ENCODE measurements around the gene IL1F10. TPM values are rescaled to one million over a fixed set of nuclear protein-coding genes. Genes with fewer than 3 reads are reported as not detected.

Gene IL1F10
- total RNA-seq, 1 experiment from 2014 or later: not detected

DNA sequence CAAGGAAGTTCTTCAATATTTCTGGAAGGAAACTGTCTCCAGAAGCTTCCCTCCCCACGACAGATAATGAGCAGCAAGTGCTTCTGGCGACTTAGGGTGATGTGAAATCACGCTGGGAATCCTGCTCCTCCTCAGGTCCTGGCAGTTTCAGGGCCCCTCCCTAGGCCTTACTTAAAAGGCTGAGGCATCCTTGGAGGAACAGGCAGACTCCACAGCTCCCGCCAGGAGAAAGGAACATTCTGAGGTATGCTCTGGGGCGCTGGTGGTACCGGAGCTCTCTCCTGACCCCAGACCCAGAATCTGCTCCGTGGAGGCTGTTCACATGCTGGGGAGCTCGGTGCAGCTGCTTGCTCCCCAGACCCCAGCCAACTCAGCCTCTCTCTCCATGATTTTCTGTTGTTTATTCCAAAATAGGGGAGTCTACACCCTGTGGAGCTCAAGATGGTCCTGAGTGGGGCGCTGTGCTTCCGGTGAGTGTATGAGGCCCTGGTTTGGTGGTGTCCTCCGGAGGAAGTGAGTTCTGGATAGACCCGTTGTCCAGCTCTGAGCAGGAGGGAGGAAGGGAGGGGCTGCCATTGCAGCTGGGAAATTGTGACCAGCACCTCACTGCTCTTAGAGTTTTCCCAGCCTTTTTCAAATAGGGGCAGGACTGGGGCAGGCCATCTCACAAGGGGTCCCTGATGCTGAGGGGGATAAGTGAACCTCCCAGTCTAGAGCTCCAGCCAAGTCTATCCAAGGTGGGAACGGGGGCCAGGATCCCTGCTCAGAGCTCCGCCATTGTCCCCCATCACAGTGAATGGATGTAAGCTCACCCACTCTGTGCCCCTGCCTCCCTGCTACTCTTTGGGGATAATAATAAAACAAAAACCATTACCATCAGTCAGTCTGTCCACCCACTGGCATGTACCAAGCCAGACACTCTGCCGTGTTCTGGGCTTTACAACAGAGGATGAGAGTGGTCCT lies 8.5 kb upstream of the IL1F10 start, which contains the start of gene IL36RN:
TSS of gene IL36RN (plus strand) at position 201 of the 963 bp plus-strand sequence. CDS start at position 442, 241 bp downstream.
- DNase-seq (ENCODE audit: low spot score): no peak

DNA sequence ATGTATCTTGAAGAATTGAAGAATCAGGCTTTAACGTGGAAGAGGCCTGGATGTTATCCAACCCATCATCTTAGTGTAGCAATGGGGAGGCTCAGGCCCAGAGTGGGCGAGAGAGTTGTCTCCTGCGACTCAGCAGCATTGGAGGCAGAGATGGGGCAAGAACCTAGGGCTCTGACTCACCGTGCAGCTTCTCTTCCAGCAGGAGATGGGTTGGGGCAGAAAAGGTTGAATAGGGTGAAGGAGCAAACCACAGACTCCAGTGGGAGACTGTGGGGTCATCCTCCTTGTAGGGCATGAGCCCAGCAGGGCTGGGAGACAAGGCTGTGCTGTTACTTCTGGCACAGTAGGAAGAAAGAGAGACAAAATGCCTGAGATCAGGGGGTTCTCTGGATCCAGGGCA lies 7.4 kb upstream of the IL1F10 start:
- no peak for DNase-seq (ENCODE audit: low spot score)

DNA sequence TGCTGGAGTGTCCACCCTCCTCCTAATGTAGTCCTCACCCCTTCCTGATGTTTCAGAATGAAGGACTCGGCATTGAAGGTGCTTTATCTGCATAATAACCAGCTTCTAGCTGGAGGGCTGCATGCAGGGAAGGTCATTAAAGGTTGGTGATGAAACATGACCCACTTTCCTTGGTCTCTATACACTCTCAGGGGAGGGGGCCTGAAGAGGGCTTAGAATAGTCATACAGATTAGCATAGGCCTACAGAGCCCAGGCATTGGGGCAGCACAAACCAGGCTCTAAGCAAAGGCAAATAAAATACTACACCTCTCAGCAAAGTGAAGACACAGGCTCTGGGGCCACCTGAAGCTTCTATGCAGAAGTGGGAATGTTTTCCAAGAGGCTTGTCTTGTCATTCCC lies 7.0 kb upstream of the IL1F10 start:
- no peak for DNase-seq (ENCODE audit: low spot score)

DNA sequence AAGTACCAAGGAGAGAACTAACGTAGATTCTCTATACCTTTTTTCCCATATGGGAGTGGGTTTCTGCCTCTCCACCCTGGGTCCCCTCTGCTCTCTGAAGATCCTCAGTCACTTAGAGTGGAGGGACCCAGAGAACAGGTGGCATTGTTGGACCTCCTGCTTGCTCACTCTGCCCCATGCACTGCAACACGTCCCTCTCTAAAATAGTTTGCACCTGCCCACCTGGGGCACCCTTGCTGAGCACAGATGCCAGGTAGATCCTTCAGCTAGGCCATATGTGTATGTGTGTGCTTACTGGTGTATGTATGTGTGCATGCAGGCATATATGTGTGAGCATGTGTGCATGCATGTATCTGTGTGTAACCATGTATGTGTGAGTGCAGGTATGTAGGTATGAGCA lies 6.5 kb upstream of the IL1F10 start:
- no peak for DNase-seq (ENCODE audit: low spot score)

DNA sequence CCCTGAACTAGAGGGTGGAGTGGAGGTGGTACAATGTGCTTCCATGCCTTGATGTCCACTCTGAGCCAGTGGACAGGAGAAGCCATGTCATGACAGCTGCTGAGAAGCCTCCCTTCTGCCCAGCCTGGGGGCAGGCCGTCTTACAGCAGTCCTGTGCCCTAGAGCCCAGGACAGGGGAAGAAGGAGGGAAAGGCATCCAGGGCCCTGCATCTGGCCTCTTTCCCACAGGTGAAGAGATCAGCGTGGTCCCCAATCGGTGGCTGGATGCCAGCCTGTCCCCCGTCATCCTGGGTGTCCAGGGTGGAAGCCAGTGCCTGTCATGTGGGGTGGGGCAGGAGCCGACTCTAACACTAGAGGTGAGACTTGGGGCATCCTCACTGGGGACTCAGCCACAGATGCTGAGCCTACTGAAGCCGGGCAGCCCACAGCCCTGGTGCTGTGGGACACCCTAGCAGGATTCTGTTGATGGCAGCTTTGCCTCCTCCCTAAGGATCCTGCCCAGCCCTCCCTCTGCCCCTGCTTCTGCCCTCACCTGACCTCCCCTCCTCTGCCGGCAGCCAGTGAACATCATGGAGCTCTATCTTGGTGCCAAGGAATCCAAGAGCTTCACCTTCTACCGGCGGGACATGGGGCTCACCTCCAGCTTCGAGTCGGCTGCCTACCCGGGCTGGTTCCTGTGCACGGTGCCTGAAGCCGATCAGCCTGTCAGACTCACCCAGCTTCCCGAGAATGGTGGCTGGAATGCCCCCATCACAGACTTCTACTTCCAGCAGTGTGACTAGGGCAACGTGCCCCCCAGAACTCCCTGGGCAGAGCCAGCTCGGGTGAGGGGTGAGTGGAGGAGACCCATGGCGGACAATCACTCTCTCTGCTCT lies 5.6 kb upstream of the IL1F10 start:
- DNase-seq (ENCODE audit: low spot score): no peak

DNA sequence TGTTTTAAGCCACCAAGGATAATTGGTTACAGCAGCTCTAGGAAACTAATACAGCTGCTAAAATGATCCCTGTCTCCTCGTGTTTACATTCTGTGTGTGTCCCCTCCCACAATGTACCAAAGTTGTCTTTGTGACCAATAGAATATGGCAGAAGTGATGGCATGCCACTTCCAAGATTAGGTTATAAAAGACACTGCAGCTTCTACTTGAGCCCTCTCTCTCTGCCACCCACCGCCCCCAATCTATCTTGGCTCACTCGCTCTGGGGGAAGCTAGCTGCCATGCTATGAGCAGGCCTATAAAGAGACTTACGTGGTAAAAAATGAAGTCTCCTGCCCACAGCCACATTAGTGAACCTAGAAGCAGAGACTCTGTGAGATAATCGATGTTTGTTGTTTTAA lies 3.5 kb upstream of the IL1F10 start:
- no peak for DNase-seq (ENCODE audit: low spot score)

DNA sequence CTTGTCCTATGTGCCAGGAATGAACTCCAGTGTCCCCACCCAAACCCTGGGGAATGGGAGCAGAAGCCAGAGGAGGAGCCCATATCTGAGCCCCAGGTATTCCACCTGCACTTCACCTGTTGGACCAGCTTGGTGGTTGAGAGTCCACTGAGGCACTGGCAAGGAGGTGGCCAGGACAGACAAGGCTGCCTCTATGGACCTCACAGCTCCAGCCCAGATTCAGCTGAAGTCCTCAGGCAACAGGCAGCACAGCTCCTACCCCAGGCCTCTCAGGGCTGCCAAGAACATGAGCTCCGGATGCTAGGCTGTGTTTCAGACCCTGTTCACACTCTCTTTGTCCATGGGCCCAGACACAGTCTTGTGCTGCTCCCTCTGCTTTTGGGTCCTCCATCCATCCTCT lies 2.9 kb upstream of the IL1F10 start:
- DNase-seq (ENCODE audit: low spot score): no peak

DNA sequence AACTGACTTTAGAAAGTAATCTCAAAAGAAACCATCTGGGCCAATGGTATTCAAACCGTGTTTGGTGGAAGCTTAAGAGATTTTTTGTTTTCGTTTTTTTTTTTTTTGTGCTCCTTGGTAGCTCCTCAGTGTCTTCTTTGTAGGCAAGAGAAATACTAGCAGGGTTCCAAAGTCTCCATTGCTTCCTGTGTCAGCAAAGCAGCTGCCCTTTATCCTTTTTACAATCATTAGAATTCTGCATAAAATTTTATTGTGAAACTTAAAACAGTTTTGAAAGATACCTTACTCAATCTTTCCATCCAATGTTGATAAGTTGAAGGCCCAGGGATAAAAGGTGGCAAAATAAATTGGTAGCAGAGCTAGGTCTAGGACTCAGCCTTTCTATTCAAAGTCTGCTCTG lies 479 bp downstream of the IL1F10 start:
- no peak for DNase-seq (ENCODE audit: low spot score)

DNA sequence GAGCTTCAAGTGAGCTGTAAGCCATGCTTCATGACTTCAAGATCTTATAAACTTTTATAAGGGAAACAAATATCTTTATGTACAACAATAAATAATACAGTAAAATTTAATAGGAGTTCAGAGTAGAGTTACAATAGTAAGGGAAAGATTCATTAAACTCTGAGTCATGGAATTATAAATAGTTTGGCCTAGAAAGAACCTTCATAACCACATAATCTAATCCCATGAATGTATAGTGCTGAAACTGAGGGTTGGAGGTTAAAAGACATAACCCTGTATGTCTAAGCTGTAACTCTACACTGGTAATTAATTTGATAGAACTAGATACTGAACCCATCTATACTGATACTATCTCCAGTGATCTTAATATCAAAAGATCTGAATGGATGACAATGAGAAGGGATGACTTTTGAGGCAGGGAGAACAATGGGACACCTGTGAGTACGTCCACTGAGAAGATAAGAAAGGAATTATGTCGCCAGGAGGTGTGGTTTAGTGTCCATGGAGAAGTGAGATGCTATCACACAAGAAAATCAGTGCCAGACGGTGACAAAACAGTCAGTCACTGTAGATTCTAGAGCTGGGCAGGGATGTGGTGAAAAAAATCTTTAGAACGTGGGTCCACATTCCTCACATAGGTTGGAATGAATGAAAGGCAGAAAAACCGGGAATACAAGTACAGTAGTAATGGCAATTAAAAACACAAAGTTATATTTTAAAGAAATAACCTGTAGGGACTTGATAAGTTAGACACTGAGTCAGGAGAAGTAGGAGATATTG lies 1.1 kb downstream of the IL1F10 start:
- DNase-seq (ENCODE audit: low spot score): no peak

DNA sequence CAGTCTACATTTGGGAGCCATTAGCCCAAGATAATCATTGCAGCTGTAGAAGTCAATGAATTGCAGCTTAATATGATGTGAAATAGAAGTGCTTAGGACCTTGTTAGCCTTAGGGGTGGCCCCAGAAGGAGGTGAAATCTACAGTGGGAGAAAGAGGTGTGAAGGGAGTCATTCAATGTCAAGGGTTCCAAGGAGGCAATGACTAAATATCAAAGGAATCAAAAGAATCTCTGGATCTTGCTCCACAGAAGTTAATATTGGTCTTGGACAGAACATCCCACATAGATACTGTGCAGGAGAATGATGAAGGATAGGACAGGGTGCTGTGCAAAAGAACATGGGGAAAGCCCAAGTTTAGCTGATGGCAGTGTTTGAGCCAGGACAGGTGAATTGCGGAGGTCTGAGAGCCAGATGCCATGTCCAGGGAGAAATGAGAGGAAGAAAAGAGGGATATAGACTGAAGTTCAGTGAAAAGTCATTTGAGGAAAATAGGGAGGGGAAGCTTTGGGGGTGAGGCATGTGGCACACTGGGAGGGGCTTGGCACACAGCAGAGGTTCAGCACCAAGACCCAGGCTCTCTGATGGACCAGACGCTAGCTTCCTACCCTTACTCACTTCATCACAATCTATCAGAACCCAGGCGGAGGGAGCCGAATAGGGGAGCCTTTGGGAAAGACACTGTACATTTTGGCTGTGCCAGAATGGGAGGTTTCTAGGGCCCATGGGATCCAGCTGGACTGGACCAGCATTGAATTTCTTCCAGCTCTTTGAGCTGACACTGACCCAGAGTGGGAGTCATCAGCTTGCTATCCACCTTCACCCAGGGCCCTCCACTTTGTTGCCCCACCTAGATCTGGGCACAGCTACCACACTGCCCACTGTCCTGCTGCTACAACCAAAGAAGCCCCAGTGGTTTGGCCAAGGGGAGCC lies 2.2 kb downstream of the IL1F10 start:
- no peak for DNase-seq (ENCODE audit: low spot score)

DNA sequence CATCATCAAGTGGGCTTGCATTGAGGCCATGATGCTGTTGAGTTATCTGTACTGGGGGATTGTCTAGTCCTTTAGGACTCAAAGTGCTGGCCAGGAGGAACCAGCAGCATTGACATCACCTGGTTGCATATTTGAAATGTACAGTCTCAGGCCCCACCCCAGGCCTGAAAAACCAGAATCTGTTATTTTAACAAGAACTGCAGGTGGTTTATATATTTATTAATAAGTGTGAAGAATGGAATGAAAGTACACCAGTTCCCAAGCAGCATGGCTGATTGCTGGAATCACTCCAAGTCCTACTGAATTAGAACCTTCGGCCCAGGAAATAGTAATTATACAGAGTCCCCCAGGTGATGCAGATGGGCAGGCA lies 2.8 kb downstream of the IL1F10 start:
- DNase-seq (ENCODE audit: low spot score): no peak

DNA sequence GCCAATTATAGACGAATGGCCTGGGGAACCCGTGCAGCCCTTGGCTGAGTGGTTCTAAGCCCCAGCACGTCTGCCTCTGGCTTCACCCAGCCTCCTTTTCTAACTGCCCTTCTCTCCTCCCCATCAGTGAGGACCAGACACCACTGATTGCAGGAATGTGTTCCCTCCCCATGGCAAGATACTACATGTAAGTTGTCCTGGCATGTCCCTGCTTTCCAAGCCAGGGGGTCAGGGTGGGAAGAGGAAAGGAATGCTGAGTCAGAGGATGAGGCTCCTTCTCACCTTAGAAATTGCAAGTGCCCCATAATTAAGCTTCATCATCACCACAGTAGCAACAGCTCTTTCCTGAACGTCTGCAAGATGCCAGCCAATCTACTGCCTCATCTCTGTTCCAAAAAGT lies 4.8 kb downstream of the IL1F10 start:
- no peak for DNase-seq (ENCODE audit: low spot score)

DNA sequence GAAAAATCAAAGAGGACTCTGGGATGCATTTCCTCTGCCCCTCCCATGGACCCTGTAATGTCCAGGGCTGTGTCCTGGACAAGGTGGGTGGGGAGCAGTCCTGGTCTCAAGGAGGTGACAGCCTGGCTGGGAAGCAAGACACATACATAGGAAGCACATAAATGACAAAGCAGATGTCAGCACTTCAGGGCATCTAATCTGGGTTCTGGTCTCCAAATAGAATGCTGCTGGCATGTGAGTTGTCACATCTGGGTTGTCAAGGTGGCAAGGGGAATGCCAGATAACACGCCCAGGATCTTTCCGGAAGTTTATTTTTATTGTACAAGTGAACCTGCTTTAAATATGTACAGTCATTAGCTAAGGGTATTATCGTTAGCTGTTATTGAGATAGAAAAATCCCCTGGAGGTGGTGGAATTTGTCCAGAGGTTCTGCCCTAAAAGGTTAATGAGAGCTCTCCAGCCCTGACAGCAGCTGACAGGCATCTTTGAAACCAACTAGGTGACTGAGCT lies 5.6 kb downstream of the IL1F10 start:
- DNase-seq (ENCODE audit: low spot score): no peak

DNA sequence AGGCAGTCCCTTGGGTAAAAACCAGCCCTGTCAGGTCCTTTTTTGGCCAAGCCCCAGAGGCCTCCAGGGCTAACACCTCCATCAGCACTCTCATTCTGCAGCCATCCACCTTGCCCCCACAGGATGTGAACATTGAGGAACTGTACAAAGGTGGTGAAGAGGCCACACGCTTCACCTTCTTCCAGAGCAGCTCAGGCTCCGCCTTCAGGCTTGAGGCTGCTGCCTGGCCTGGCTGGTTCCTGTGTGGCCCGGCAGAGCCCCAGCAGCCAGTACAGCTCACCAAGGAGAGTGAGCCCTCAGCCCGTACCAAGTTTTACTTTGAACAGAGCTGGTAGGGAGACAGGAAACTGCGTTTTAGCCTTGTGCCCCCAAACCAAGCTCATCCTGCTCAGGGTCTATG lies 7.3 kb downstream of the IL1F10 start:
- no peak for DNase-seq (ENCODE audit: low spot score)

DNA sequence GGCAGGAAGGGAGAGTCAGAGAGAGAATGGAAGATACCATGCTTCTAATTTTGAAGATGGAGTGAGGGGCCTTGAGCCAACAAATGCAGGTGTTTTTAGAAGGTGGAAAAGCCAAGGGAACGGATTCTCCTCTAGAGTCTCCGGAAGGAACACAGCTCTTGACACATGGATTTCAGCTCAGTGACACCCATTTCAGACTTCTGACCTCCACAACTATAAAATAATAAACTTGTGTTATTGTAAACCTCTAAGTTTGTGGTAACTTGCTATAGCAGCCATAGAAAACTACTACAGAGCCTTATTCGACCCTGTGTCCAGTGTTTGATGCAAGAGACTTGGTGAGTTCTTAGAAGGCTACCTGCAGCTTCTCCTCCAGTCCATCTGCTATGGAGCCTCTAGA lies 7.8 kb downstream of the IL1F10 start:
- DNase-seq (ENCODE audit: low spot score): no peak

DNA sequence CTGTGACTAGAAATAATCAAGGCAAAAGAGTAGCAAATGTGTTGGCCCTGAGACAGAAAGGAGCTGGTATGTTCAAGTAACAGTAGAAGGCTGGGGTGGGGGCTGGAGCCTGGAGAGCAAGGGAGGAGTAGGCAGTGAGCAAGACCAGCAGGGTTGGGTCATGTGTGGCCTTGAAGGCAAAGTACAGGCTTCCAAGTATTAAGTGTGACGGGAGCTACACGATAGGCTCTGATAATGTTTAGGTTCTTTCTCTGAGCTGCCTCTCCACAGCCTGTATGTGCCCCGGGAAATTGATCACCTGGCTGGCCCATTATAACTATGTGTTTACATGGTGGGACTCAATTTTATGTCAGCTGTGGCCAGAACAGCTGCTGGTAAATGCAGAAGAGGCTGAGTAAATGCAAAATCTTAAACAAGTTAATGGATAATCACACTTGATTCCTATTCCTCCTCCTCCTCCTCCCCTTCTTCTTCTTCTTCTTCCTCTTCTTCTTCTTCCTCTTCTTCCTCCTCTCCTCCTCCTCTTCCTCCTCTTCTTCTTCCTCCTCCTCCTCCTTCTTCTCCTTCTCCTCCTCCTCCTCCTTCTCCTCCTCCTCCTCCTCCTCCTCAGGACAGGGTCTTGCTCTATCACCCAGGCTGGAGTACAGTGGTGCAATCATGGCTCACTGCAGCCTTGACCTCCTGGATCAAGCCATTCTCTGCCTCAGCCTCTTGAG lies 9.3 kb downstream of the IL1F10 start:
- no peak for DNase-seq (ENCODE audit: low spot score)

DNA sequence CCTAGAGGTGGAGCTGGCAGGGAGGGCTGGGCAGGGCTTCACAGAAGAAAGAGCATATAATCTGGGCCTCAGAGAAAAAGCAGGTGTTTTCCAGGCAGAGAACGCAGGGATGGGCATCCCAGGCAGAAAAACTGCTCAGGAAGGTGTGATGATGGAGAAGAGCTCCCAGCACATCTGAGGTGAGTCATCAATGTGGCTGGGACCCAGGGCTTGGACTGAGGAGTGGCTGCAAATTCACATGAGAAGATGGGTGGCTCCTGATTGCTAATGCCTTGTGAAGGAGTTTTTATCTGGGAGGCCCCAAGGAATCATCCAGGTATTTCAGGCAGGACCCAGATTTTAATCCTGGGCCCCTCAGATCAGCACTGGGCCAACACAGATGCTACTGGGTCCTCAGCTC lies 10.2 kb downstream of the IL1F10 start:
- no peak for DNase-seq (ENCODE audit: low spot score)

DNA sequence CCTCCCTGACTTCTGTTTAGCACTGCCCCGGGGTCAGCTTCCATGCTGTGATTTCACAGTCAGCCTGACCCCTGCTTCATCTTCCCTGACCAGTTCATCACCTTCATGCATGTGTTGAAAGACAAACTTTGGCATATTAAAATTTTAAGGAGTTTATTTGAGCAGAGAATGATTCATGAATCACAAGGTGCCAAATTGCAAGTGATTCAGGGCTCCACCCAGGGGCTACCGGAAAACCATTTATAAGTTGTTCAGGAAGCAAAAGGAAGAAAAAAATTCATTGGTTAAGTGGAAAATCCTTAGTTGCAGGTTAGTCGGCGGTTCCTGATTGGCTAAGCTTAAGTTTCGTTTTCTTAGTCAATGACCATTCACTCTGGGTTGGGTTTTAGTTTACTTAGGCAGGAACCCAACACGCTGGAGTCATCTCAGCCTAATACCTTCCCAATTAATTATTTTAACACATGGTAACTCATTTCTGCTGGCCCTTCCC lies 10.6 kb downstream of the IL1F10 start:
- DNase-seq (ENCODE audit: low spot score): no peak

DNA sequence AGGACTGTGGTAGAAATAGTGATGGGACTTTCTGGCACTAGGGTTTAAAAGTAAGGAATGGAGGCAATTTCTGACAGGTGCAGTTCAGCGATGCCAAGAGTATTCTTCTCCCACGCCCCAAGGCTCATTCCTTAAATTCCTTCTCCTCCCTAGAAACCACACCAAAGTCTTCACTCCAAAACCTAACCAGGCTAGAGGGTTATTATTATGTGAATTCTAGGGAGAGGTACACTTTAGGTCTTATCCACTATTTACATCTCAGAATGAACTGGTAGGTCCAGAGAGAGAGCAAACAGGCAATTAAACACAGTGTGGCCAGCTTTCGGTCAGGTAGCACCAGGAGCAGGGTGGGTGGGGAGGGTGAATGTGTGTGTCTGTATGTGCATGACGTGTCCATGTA lies 11.4 kb downstream of the IL1F10 start:
- DNase-seq (ENCODE audit: low spot score): no peak

DNA sequence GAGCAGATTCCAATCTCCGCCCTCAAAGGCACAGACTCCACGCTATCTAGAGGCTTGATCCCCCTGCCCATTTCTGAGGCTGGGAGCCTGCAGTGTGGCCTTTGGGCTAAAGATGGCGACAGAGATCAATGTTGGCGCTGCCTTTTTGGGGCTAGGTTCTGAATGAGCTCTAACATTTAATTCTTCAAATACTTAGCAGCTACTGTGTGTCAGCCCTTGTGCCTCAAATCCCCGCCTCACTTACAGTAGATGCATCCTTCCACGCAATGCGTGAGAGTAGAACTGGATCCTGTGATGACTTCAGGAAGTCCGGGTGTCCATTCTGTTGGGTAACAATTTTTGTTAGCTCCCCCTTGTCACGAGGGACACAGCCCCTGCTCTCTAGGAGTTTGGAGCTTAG lies 12.4 kb downstream of the IL1F10 start:
- DNase-seq (ENCODE audit: low spot score): no peak

Data from H4 (cell line).